Measurements from ENCODE around the gene CT45A8. TPM values are rescaled to one million over a fixed set of nuclear protein-coding genes. Genes with fewer than 3 reads are reported as not detected.

CT45A8 gene, protein sequence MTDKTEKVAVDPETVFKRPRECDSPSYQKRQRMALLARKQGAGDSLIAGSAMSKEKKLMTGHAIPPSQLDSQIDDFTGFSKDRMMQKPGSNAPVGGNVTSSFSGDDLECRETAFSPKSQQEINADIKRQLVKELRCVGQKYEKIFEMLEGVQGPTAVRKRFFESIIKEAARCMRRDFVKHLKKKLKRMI
- total RNA-seq, result not detected

DNA sequence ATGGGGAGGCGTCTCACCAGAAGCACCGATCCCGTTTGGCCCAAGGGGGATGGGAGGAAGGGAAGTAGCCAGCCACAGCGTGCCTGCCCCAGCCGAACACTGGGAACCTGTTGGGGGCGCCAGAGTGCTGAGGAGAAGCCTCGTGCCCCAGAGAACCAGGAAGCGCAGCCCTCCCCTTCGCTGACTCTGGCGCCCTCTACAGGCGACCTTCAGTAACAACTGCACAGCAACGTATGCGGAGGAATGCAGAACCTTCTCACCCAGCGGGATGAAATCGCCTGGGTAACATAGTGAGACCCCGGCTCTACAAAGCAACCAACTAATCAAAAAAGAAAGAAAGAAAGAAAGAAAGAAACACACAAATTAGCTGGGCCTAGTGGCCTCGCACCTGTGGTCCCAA lies at the start of gene CT45A8:
Gene CT45A8, minus strand, starts transcription at position 101 of the 400 bp plus-strand sequence. CDS start 3,755 bp downstream, outside the sequence.

DNA sequence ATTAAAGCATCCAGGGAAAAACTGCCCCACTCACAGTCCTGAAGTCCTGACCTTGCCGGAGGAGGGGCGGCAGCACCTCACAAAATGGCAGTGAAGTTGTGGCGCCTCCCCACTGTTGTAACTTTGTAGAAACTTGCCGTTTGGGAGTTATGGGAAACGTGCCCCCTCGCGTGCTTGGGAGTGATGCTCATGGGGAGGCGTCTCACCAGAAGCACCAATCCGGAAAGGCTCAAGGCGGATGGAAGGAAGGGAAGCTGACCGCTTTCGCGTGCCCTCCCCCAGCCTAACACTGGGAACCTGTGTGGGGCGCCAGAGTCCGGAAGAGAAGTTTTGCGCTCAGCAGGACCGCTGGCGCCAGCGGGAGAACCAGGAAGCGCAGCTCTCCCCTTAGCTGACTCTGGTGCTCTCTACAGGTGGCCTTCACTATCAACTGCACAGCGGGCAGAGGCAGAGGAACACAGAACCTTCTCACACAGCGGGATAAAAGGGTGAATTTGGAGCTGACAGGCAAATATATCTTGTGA lies 39.0 kb upstream of the CT45A8 start, which contains the start of the genes CT45A10 and SAGE1:
Gene CT45A10, minus strand, starts transcription at position 151 of the 524 bp plus-strand sequence. CDS start 8,100 bp downstream, outside the sequence.
Gene SAGE1, plus strand, starts transcription at position 423 of the 524 bp plus-strand sequence. CDS start 2,527 bp downstream, outside the sequence.

GRCh38 chrX:135871712-135872111 lies 17.4 kb upstream of the CT45A8 start, which contains the start of gene CT45A9:
Gene CT45A9, minus strand, starts transcription at chrX:135871812. Its CDS starts 3,751 bp downstream, at chrX:135868061.

DNA sequence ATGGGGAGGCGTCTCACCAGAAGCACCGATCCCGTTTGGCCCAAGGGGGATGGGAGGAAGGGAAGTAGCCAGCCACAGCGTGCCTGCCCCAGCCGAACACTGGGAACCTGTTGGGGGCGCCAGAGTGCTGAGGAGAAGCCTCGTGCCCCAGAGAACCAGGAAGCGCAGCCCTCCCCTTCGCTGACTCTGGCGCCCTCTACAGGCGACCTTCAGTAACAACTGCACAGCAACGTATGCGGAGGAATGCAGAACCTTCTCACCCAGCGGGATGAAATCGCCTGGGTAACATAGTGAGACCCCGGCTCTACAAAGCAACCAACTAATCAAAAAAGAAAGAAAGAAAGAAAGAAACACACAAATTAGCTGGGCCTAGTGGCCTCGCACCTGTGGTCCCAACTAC lies 17.2 kb downstream of the CT45A8 start, which contains the start of gene CT45A7:
Gene CT45A7, minus strand, starts transcription at position 101 of the 400 bp plus-strand sequence. CDS start 3,747 bp downstream, outside the sequence.

GRCh38 chrX:135819912-135820311 lies 34.4 kb downstream of the CT45A8 start, which contains the start of gene CT45A2:
Gene CT45A2, minus strand, starts transcription at chrX:135820012. Its CDS starts 3,747 bp downstream, at chrX:135816265.

DNA sequence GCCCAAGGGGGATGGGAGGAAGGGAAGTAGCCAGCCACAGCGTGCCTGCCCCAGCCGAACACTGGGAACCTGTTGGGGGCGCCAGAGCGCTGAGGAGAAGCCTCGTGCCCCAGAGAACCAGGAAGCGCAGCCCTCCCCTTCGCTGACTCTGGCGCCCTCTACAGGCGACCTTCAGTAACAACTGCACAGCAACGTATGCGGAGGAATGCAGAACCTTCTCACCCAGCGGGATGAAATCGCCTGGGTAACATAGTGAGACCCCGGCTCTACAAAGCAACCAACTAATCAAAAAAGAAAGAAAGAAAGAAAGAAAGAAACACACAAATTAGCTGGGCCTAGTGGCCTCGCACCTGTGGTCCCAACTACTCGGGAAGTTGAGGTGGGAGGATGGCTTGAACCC lies 51.7 kb downstream of the CT45A8 start, which contains the start of gene CT45A6:
Gene CT45A6, minus strand, starts transcription at position 101 of the 400 bp plus-strand sequence. CDS start 3,794 bp downstream, outside the sequence.

Other genes starting within 250 kb of the CT45A8 start
- not detected for gene CT45A1, start 140.9 kb downstream of the CT45A8 start, total RNA-seq
- gene CT45A3, start 86.3 kb downstream of the CT45A8 start, total RNA-seq, result 0.18 TPM
- not detected for gene CT45A5, start 69.0 kb downstream of the CT45A8 start, total RNA-seq
- gene CT45A6, start 51.8 kb downstream of the CT45A8 start, total RNA-seq, result not detected
- gene CT45A2, start 34.5 kb downstream of the CT45A8 start, total RNA-seq, result not detected
- gene CT45A7, start 17.3 kb downstream of the CT45A8 start, total RNA-seq, result not detected
- not detected for gene CT45A9, start 17.3 kb upstream of the CT45A8 start, total RNA-seq
- not detected for gene CT45A10, start 38.9 kb upstream of the CT45A8 start, total RNA-seq
- gene SAGE1, start 39.2 kb upstream of the CT45A8 start, total RNA-seq, result not detected
- 16.7 TPM for gene MMGT1, start 119.5 kb upstream of the CT45A8 start, total RNA-seq
- gene SLC9A6, start 130.9 kb upstream of the CT45A8 start, total RNA-seq, result 17.7 TPM